GM23248 (cell line): Measurements from ENCODE around the gene CDC14B.

Experiments
- EZH2 ChIP-seq: fragments of 200-600 bp; sonication (generic); IDR thresholded peaks from 2 replicates; pipeline ENCODE4 v1.6.1; 2018; ENCODE audit warnings: antibody characterized with exemption, mild to moderate bottlenecking; ENCODE audit not compliant: insufficient read depth, poor library complexity, severe bottlenecking
- EZH2phosphoT487 ChIP-seq: fragments of 200-600 bp; sonication (generic); IDR thresholded peaks from 2 replicates; pipeline ENCODE4 v1.6.1; 2018; ENCODE audit warnings: antibody characterized with exemption, moderate library complexity, mild to moderate bottlenecking, low read depth; ENCODE audit not compliant: insufficient read depth

- TF ChIP-seq EZH2phosphoT487 (no peak), EZH2 (no peak)
Measured at GRCh38 chr9:96612105-96612965, 7.3 kb downstream of the CDC14B start.
